RPMI7951 (cell line): ENCODE data around the gene MSGN1. TPM values are rescaled to one million over a fixed set of nuclear protein-coding genes. Genes with fewer than 3 reads are reported as not detected.
"Not testable (repeated sequence)": the region's sequence is repeated elsewhere in the genome, so short reads cannot be mapped to it uniquely, and the experiment has no call there.

ENCODE experiments used
- DNase-seq: peaks from one replicate; pipeline ENCODE4 v3.0.0-alpha.2; 2012; ENCODE audit warnings: low read depth
- total RNA-seq: library from RNA; depleted of rRNA; stranded (reverse); fragments of >200 nt; shearing (Covaris generic); gene quantifications from 2 replicates; pipeline ENCODE4 v1.2.3, GENCODE V29; 2014

MSGN1 gene
- total RNA-seq, 1 experiment from 2014 or later, result not detected

DNA sequence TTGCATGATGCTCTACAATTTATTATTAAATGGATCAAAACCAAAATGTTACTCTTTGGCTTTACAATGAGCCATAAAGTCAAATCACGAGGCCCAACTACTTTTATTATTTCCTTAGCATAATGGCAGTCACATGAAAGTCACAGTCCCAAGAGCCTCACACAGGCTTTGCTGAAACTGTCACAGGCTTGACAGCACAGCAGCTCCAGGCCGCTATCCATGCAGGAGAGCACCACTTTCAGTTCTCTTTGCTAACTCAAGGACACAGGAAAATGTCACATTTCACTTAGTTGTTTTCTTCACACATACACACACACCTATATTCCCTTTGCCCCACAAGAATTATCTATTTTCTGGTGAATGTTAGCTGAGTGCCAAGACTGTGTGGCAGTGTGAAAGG, 11.1 kb upstream of the MSGN1 start:
- DNase-seq, result no peak

DNA sequence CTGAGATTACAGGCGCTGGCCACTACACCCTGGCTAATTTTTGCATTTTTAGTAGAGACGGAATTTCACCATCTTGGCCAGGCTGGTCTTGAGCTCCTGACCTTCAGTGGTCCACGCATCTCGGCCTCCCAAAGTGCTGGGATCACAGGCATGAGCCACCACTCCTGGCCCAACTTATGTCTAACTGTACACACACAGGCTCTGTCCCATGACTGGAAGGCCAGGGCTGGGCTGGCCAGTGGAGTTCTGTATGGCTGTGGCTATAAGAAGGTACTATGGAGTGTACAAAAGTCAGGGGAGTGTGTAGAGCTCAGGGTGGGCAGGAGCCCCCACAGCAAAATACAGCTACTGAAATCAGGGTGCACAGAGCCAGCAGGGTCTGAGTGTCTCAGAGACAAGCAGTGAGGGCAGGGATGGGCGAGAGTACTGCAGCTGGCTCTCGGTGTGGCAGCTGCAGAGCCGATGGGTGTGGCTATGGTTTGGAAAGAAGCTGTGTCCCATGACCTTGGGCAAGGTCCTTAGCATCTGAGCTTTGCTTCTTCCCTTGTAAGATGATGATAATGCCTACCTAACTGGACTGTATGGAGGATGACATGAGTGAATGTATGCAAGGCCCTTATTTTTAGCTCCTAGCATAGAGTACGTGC, 10.4 kb upstream of the MSGN1 start:
- no peak for DNase-seq

DNA sequence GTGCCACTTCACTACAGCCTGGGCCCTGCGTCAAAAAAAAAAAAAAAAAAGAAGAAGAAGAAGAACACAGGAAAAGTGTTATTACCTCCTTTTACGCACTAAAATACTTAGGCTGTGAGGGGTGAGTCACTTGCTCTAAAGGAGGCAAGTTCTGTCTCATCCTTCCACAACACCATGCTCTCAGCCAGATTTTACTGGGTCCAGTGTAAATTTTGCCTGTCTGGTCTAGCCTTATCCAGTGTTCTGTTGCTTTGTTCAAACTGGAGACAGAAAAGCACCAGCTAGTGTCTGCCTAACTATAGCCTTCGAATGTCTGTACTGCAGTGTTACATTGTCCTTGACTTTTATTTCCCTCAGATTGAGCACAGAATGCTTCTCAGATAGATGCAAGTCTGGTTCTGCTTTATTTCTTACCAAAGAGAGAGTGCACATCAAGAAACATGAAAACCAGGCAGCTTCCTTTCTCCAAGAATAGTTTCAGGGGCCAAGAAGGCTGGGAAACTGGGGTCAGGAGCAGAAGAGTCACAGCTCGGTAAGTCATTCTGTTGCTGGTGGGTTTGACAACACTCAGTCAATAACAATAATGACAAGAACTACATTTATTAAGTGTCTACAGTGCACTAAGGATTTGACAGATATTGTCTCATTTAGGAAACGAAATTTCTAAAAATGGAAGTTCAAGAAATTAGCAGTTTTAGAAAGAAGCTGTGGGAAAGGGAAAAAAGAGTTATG, 3.1 kb upstream of the MSGN1 start:
- DNase-seq, result peak; percentile 64

DNA sequence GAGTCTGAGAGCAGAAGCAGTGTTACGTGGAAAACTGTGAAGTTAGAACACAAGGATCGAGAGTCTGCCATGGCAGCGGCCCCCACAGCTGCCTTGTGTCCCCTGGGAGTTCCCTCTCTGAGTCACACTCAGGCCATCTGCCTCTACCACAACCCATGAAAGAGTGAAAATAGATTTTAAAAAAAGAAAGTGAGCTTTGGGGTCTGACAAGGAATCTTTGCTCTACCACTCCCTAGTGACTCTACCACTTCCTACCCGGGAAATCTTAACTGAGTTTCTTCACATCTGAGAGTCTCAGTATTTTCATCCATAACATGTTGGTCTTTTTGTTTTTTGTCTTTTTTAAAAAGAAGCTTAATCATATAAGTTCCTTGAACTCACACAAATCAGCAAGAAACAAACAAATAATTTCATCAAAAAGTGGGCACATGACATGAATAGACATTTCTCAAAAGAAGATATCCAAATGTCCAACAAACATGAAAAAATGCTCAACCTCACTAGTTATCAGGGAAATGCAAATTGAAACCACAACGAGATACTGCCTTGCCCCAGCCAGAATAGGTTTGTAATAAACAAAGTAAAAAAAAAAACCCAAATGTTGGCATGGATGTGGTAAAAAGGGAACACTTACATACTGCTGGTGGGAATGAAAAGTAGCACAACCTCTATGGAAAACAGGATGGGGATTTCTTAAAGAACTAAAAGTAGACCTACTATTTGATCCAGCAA, 2.4 kb upstream of the MSGN1 start:
- peak; percentile 82 for DNase-seq

DNA sequence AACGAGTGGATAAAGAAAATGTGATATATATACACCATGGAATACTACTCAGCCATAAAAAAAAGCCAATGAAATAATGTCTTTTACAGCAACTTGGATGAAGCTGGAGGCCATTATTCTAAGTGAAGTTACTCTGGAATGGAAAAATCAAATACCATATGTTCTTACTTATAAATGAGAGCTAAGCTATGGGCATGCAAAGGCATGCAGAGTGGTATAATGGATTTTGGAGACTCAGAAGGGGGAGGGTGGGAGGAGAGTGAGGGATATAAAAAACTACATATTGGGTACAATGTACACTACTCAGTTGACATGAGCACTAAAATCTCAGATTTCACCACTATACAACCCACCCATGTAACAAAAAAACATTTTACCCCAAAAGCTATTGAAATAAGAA, 1.7 kb upstream of the MSGN1 start:
- DNase-seq, result no peak

DNA sequence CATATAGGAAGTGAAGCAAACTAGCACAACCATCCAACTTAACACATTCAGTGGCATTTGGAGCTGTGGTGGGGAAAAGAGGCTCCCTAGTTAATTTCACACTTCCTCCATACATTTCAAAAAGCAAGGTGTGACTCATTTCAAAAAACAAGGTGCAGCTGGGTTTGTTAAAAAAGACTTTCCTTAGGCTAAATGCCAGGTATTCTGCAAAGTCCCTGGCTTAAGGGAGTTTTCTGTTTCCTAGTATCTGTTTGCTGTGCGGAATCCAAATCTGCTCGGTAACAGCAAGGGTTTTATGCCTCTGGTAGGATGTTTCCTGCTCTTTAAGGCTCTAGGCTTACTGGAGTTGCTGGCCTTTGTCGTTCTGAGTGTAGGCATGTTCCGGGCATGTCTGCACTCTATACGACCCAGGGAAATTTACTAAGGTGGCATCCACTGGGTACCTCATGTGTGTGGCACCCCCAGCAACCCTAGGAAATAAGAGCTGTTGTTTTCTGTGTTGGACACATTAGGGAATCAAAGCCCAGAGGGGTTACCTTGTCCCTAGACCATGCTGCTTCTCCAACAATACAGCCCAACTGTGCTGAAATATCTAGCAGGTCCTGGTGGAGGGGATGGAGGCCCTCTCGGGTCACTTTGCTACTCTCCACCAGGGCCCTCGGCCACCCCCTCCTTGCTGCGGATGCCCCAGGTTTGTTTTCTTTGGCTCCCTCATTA, 634 bp upstream of the MSGN1 start:
- DNase-seq, result no peak

DNA sequence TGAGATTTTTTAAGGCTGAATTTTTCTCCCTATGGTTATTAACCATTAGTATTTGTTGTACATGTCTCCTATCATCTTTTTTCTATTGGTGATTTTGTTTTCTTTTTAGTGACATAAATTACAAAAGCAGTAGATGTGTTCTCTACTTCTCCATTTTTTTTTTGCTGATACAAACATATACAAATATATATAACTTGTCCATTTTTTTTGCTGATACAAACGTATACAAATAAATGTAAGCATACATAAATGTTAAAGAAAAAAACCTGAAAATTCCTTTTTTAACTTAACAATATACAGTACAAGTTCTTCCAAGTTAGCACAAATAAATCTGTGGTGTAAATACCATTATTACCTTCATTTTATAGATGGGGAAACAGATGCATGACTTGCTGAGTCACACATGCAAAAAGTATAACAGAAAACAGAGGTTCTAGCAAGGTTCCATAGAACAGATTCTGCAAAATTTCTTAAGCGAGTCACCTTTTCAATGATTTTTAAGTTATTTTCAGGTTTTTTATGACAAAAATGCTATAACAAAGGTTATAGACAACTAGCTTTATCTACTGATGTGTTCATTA, 2.1 kb downstream of the MSGN1 start:
- DNase-seq, result no peak

DNA sequence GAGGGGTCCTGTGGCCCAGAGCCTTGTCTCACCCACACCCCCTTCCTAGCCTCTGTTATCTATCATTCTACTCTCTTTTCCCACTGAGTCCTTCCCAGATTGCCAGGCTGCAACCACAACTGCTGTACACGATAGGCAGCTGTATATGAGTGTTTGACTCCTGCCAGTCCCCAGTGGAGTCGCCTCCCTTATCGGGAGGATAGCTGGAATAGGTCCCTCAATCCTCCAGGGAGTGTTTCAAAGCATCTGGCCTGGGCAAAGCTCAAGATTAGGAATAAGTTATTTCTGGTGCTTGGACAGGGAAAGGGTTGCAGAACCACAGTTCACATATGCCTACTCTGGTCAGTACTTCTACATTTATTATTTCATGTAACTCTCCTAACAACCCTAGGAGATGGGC, 4.8 kb downstream of the MSGN1 start:
- DNase-seq, result no peak

DNA sequence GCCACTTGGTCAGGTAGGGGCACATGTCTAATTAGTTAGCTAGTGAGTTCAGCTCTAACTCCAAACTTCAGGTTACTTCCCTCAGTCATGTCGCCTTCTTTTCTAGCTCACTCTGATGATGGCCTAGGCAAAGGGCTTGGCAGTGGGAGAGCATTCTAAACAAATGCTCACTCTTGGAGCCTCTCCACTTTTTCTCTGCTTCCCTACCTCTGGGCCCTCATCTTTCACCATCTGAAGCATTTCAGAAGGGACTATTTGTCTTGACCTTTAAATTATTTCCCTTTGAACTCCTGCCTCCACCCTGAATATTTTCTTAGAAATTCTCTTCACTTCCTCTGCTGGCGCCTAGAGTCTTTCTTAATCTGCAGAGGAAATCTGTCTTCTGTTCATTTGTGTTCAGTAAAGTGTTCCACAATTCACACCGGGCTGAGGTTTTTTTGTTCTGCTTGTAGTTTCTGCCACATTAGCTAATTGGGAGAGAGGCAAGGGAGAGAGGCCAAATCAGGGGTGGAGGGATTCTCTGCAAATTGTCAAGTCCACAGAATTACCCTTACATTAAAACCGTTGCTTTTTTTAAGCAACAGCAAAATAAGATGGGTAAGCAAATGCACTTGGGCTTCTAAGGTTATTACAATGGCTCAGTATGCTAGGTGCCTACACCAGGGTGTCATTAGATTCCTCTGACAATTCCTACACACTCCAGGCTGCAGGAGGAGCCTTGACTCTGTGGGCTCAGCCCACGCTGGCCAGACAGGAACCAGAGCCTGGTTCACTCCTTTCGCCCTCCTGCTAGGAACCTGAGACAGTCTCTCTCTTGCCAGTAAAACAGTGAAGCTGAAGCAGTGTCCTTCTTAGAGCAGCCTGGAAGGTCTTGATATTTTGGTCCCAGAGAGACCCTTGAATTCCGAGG, 5.5 kb downstream of the MSGN1 start:
- no peak for DNase-seq

DNA sequence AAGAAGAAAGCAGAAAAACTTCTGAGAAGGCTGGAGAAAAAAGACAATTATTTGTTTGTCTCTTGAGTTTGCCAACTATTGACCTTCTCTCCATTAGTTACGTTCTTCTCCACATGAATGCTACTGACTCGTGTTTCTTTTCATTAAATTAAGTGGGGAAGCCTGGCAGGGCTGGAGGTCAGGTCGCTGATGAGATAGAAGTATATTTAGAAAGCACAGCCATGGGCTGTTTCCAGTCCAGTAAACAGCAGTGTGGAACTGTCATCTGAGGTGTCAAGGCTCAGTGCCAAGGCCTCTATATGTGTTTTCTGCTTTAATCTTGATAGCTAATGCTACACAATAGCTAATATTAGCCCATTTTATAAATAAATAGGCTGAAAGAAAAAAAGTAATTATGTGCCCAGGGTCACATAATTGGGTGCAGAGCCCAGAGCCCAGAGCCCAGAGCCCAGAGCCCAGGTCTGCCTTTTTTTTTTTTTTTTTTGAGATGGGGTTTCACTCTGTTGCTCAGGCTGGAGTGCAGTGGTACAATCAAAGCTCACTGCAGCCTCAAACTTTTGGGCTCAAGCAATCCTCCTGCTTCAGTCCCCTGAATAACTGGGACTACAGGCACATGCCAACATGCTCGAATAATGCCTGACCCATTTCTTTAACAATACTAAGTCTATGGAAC, 6.3 kb downstream of the MSGN1 start:
- DNase-seq, result no peak

DNA sequence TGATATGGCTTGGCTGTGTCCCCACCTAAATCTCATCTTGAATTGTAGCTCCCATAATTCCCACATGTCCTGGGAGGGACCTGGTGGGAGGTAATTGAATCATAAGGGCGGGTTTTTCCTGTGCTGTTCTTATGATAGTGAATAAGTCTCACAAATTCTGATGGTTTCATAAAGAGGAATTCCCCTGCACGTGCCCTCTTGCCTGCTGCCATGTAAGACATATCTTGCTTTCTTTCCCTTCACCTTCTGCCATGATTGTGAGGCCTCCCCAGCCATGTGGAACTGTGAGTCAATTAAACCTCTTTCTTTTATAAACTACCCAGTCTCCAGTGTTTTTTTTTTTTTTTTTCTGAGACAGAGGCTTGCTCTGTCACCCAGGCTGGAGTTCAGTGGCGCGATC, 7.4 kb downstream of the MSGN1 start:
- DNase-seq, result not testable (repeated sequence)

DNA sequence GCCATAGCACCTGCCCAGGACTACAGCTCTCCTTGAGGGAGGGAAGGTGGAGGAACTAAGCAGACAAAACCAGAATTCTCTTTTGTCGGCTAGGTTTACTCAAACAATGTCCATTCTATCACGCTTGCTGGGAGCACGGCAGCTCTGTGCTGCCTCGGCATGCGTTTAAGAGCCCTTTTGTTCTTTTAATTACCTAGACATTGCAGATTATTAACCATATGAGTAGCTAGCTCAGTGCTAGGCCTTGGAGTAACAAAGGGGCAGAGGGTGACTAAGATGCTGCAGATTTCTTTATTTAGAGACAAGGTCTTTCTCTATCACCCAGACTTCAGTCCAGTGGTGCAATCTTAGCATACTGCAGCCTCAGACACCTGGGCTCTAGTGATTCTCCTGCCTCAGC, 11.1 kb downstream of the MSGN1 start:
- no peak for DNase-seq

DNA sequence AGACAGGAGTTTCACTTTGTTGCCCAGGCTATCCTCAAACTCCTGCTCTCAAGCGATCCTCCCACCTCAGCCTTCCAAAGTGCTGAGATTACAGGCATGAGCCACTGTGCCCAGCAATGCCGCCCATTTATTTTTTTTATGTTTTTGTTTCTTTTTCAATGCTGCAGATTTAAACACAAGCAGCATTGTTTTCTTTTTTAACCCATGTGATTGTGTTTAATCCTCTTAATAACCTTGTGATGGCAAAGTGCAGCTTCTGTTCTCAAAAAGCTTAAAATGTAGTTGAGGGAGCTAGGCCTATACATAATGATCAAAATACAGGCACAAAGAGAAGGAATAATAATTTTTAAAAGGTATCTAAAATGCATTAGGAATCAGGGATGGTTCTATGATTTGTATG, 11.5 kb downstream of the MSGN1 start:
- DNase-seq, result no peak

DNA sequence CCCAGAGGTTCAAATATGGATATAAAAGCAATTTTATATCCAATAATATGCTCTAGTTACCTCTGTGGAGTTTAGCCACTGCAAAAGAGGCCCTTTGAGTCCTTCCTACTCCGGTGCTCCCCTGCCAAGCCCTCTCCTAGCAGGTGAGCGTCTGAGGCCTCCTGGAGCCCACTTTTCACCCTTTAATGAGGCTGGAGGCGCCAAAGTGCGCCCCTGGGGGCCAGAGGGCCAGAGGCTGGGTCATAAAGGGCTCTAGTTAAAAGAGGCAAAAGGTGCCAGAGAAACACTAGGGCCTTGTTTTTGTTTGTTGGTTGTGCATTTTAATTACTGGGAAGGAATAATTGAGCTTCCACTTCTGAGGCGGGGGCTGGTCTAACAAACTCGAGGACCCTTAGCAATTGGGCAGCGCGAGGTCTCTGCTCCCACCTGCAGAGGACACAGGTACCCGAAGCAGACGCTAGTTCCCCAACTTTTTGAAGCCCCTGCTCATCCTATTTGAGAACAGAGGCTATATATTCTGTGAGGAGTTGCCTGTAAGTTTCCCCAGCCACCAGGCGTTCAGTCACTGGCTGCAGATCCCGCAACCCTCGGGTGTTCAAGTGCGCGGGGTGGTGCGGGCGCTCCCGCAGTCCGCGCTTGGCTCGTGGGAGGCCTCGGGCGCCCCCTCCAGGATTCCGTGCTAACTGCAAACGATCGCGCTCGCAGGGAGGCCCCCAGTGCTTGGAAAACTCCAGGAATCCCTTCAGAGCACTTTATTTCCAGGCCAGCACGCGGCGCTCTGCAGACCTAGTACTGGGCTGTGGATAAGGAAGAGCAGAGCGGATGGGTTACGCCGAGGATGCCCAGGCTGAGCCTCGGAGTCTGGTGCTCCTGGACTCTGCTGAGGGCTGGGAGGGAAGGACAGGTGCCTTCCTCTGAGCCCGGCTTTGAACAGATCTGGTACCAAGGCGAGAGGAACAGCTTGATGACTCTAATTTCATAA, 14.1 kb downstream of the MSGN1 start:
- DNase-seq, result peak; percentile 73

DNA sequence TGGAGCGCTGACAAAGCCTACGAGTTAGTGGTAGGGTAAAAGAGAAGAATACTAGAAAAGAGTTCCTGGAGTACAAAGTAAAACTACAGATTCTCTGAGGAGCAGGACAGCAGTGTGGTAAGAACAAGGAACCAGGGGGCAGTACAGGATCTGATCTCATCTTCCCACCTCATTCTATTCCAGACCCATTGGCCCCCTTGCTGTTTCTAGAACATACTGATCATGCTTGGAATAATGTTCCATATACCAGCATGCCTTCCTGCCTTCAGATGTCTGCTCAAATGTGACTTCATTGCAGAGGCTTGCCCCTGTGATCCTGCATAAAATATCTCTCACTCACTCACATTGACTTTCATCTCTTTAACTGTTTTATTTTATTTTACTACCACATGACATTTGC, 19.3 kb downstream of the MSGN1 start:
- no peak for DNase-seq

DNA sequence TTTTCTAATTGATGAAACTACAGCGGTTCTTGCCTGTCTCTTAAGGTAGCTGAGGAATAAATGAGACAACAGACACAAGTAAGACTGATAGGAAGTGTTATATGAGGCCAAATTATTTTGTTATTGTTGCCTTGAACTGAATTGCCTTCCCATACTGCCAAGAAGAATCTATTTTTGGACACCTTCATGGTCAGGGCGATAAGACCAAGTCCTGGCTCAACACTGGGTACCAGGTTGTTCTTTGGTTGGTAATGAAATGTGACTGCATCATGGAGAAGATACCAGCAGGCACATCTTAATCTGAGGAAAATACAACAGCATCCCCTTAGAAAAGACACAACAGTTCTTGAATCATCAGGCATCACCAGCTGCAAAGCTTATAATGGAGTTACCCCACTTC, 23.7 kb downstream of the MSGN1 start:
- DNase-seq, result no peak

DNA sequence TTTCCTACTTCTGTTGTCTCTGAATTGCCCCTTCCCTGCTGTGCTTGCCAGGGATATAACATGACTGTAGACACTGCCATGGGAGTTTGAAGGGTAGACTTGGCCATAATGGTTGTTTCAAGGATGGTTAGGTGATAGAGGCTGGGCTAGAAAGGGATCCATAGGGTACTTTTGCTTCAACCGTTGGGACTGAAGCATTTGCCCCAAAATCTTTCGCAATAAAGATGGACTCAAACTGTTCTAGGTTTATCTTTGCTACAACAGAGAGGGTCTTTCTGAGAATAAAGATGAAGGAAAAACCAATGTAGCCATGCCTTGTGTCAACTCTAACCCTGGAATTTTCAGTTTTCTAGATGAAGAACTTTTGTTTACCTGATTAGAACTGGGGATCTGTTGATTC, 27.2 kb downstream of the MSGN1 start:
- no peak for DNase-seq

DNA sequence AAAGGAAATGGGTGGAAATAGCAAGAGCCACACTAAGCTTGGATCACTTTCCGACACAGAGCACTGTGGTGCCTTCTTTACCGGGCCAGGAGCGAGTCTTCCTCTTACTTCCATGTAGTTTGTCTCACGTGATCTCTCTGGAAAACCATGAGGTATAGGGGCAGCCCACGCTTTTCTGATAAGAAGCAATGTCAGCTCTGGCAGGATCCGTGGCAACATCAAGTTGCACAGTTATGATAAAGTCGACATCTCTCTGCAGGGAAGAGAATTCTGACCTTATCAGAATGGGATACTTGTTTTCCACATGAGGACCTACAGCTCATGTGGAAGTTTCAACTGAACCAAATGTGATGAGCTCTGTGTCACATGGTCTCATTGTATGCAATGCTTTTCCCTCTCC, 29.5 kb downstream of the MSGN1 start:
- DNase-seq, result no peak

DNA sequence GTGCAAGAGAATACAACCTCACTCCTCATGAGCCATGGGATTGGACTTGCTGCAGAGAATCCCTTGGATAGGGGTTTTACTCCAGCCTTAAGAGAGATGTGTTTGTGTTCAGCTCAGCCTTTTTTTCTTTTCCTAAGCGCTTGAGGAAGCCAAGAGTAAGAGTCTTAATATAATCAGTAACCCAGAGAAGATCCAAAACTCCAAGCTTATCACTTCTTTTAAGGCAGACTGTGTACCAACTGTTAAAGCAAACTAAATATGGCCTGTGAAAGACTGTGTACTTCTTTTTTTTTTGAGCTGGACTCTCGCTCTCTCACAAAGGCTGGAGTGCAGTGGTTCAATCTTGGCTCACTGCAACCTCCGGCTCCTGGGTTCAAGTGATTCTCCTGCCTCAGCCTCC, 30.4 kb downstream of the MSGN1 start:
- no peak for DNase-seq
